SJSA1 (cell line): ENCODE data around the gene DSP. TPM values are rescaled to one million over a fixed set of nuclear protein-coding genes. Genes with fewer than 3 reads are reported as not detected.
A peak's percentile ranks its signal among the peaks of the same experiment; 100 is the strongest.

Experiments
- DNase-seq, 2 experiments: peaks; one replicate each; pipeline ENCODE4 v3.0.0-alpha.2; 2015 to 2020; ENCODE audit warnings: low spot score in 2 of 2, low read depth in 1 of 2
- H3K27ac ChIP-seq: fragments of 250-450 bp; sonication (Bioruptor Pico); 2 replicates; pipeline ENCODE4 v1.5.1; 2020; ENCODE audit warnings: mild to moderate bottlenecking, moderate library complexity
- H3K27me3 ChIP-seq: fragments of 250-450 bp; sonication (Bioruptor Pico); replicated peaks from 2 replicates; pipeline ENCODE4 v1.5.1; 2020; ENCODE audit warnings: mild to moderate bottlenecking, moderate library complexity
- H3K36me3 ChIP-seq: fragments of 250-450 bp; sonication (Bioruptor Pico); 2 replicates; pipeline ENCODE4 v1.5.1; 2020; ENCODE audit warnings: mild to moderate bottlenecking
- H3K4me1 ChIP-seq: fragments of 250-450 bp; sonication (Bioruptor Pico); replicated peaks from 2 replicates; pipeline ENCODE4 v1.6.1; 2021; ENCODE audit warnings: mild to moderate bottlenecking
- H3K4me3 ChIP-seq: fragments of 250-450 bp; sonication (Bioruptor Pico); 2 replicates; pipeline ENCODE4 v1.5.1; 2020; ENCODE audit warnings: mild to moderate bottlenecking
- H3K9me3 ChIP-seq: fragments of 250-450 bp; sonication (Bioruptor Pico); replicated peaks from 2 replicates; pipeline ENCODE4 v1.5.1; 2020; ENCODE audit warnings: mild to moderate bottlenecking
- total RNA-seq: library from RNA; depleted of rRNA; stranded (reverse); fragments of >200 nt; shearing (Covaris generic); gene quantifications from 2 replicates; pipeline ENCODE4 v1.2.3, GENCODE V29; 2014; rRNA removed

The DSP gene, protein sequence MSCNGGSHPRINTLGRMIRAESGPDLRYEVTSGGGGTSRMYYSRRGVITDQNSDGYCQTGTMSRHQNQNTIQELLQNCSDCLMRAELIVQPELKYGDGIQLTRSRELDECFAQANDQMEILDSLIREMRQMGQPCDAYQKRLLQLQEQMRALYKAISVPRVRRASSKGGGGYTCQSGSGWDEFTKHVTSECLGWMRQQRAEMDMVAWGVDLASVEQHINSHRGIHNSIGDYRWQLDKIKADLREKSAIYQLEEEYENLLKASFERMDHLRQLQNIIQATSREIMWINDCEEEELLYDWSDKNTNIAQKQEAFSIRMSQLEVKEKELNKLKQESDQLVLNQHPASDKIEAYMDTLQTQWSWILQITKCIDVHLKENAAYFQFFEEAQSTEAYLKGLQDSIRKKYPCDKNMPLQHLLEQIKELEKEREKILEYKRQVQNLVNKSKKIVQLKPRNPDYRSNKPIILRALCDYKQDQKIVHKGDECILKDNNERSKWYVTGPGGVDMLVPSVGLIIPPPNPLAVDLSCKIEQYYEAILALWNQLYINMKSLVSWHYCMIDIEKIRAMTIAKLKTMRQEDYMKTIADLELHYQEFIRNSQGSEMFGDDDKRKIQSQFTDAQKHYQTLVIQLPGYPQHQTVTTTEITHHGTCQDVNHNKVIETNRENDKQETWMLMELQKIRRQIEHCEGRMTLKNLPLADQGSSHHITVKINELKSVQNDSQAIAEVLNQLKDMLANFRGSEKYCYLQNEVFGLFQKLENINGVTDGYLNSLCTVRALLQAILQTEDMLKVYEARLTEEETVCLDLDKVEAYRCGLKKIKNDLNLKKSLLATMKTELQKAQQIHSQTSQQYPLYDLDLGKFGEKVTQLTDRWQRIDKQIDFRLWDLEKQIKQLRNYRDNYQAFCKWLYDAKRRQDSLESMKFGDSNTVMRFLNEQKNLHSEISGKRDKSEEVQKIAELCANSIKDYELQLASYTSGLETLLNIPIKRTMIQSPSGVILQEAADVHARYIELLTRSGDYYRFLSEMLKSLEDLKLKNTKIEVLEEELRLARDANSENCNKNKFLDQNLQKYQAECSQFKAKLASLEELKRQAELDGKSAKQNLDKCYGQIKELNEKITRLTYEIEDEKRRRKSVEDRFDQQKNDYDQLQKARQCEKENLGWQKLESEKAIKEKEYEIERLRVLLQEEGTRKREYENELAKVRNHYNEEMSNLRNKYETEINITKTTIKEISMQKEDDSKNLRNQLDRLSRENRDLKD (N-terminal part only)
- total RNA-seq: 0.08 TPM in 1 of 2 replicates, not detected in the other

DNA sequence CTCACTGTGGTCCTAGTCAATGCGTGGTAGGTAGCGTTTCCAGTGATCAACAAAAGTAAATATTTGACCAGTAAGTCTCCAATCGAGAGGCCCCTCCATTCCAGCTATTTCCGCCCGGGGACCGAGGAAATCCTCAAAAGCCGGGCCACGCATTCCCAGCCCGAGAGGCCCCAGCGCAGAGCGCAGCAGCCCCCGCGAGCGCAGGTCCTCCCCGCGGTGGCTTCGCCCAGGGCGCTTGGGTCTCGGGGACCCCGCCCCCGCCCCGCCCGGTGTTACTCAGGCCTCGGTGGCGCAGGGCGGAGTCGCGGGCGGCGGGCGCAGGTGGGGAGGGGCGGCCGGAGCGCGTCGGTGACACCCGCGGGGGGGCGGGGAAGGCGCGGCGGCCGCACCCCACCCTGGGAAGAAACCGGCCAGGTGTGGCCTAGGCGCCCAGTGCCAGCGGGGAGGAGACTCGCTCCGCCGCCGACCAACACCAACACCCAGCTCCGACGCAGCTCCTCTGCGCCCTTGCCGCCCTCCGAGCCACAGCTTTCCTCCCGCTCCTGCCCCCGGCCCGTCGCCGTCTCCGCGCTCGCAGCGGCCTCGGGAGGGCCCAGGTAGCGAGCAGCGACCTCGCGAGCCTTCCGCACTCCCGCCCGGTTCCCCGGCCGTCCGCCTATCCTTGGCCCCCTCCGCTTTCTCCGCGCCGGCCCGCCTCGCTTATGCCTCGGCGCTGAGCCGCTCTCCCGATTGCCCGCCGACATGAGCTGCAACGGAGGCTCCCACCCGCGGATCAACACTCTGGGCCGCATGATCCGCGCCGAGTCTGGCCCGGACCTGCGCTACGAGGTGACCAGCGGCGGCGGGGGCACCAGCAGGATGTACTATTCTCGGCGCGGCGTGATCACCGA, at the start of gene DSP:
TSS of gene DSP (plus strand) at position 497 of the 890 bp plus-strand sequence. CDS start at position 742, 245 bp downstream.
- DNase-seq: peak in 1 of 2 experiments; percentile 11
- Histone ChIP-seq H3K4me3 (peak within 1 kb of the TSS; percentile 29), H3K4me1 (peaks cover 18% of the 10 kb centered on the region), H3K9me3 (no peaks in the 10 kb centered on the region), H3K36me3 (no peaks in the 10 kb centered on the region), H3K27me3 (peaks cover 84% of the 10 kb centered on the region), H3K27ac (no peak within 1 kb of the TSS)

GRCh38 chr6:7493866-7494265, 47.6 kb upstream of the DSP start:
- Histone ChIP-seq H3K27me3 (no peaks in the 10 kb centered on the region; the same call in 1 of the 2 replicates), H3K4me3 (no peak overlapping the region), H3K9me3 (no peaks in the 10 kb centered on the region), H3K27ac (no peak overlapping the region), H3K36me3 (no peaks in the 10 kb centered on the region), H3K4me1 (no peaks in the 10 kb centered on the region)
- no peak for DNase-seq

DNA sequence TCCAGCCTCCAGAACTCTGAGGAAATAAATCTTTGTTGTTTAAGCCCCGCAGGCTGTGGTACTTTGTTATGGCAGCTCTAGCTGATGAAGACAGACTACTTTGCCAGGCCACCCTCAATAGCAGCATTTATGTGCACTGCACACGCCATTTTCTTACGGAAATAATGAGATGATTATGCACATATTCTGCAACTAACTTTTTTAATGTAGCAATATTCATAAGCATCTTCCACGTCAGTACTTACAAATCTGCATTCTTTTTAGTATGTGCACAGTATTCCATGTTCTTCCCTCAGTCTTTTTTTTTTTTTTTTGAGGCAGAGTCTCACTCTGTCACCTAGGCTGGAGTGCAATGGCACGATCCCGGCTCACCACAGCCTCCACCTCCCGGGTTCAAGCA, 46.8 kb upstream of the DSP start:
- Histone ChIP-seq H3K27ac (no peak overlapping the region), H3K36me3 (no peaks in the 10 kb centered on the region), H3K9me3 (no peaks in the 10 kb centered on the region), H3K4me3 (no peak overlapping the region), H3K27me3 (no peaks in the 10 kb centered on the region; the same call in 1 of the 2 replicates), H3K4me1 (no peaks in the 10 kb centered on the region)
- no peak for DNase-seq

GRCh38 chr6:7496266-7496875, 45.1 kb upstream of the DSP start:
- Histone ChIP-seq H3K9me3 (no peaks in the 10 kb centered on the region), H3K27ac (no peak overlapping the region), H3K27me3 (no peaks in the 10 kb centered on the region; the same call in 1 of the 2 replicates), H3K4me1 (no peaks in the 10 kb centered on the region), H3K4me3 (no peak overlapping the region), H3K36me3 (no peaks in the 10 kb centered on the region)
- DNase-seq: no peak

GRCh38 chr6:7500752-7501282, 40.7 kb upstream of the DSP start:
- no peaks in the 10 kb centered on the region for H3K9me3 ChIP-seq
- no peaks in the 10 kb centered on the region for H3K36me3 ChIP-seq
- no peak overlapping the region for H3K27ac ChIP-seq
- no peaks in the 10 kb centered on the region for H3K27me3 ChIP-seq
- no peak for DNase-seq
- no peak overlapping the region for H3K4me3 ChIP-seq
- H3K4me1 ChIP-seq: no peaks in the 10 kb centered on the region

DNA sequence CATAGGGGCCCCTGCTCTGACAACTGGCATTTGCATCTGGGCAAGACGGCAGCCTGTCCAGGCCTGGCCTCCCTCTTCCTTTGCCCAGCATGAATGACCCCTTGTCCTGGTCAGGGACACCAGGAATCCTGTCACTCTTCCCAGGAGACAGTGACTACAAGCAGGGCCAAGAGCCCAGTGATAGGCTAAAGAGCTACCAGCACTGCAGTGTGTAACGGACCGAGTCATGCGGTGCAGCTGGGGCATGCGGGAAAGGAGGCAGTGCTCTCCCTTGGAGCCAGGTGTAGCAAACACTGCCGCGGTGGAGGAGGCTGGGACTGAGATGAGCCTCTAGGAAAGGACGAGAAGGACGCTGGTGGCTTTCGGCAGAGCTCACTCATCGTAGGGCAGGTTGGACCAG, 38.7 kb upstream of the DSP start:
- H3K9me3 ChIP-seq: no peaks in the 10 kb centered on the region
- no peak for DNase-seq
- H3K27ac ChIP-seq: no peak overlapping the region
- no peaks in the 10 kb centered on the region for H3K36me3 ChIP-seq
- H3K4me3 ChIP-seq: no peak overlapping the region
- no peaks in the 10 kb centered on the region for H3K27me3 ChIP-seq
- no peaks in the 10 kb centered on the region for H3K4me1 ChIP-seq

DNA sequence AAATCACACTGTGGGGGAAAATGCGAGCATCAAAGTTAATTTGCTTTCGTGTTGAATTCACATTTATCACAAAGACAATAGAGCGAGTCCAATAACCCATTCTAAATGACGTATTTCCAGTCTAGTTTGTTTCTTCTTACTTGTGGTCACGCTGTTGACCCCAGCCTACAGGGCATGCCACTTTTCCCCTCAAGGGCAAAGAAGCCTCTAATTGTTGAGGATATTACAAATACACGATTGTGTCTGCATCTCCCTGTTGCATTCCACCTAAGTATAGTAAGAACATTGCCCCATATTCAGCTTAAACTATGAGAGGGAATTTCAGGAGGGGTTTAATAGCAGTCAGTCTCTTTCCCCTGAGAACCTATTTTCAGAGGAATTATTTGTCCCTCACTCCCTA, 37.4 kb upstream of the DSP start:
- Histone ChIP-seq H3K4me1 (no peaks in the 10 kb centered on the region), H3K27ac (no peak overlapping the region)

DNA sequence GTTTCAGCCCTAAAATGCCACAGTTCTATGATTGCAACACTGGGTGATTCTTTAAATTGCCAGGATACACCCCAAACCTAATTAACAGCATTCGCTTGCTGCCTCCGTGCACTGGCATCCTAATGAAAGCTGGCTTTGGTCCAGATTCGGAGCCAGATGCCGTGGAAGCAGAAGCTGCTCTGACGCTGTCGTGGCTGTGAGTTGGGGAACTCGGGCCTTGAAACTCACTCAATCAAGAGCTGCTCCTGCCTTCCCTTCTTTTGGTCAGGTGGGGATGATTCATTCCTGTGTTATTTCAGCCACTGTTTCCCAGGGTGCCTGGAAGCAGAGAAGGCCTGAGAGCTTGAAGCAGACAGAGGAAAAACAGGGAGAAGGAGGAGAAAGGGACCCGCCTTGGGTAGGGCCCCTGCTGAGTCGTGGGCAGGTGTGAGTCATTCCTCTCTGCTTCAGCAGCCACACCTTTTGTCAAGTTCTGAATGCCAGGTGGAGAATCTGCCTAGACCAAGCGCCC, 36.2 kb upstream of the DSP start:
- Histone ChIP-seq H3K9me3 (no peaks in the 10 kb centered on the region), H3K27me3 (no peaks in the 10 kb centered on the region), H3K4me3 (no peak overlapping the region), H3K4me1 (no peaks in the 10 kb centered on the region), H3K36me3 (no peaks in the 10 kb centered on the region), H3K27ac (no peak overlapping the region)
- no peak for DNase-seq

More for the DNA sequence above, 37.4 kb upstream of the DSP start:
- H3K36me3 ChIP-seq: no peaks in the 10 kb centered on the region
- H3K4me3 ChIP-seq: no peak overlapping the region
- DNase-seq: no peak
- H3K9me3 ChIP-seq: no peaks in the 10 kb centered on the region
- no peaks in the 10 kb centered on the region for H3K27me3 ChIP-seq

DNA sequence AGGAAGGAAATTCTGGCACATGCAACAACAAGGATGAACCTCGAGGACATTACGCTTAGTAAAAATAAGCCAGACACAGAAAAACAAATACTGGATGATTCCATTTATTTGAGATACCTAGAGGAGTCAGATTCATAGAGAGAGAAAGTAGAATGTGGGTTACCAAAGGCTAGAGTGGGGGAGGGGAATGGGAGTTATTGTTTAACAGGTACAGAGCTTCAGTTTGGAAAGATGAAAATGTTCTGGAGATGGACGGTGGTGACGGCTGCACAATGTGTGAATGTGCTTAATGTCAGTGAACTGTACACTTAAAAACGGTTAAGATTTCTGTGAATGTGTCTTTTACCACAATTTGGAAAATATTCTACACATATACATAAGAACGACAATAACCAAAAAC, 33.9 kb upstream of the DSP start:
- H3K27ac ChIP-seq: no peak overlapping the region

GRCh38 chr6:7512320-7512719, 29.2 kb upstream of the DSP start:
- no peaks in the 10 kb centered on the region for H3K36me3 ChIP-seq
- no peak for DNase-seq
- H3K27me3 ChIP-seq: peaks cover 4% of the 10 kb centered on the region
- H3K4me3 ChIP-seq: no peak overlapping the region
- H3K9me3 ChIP-seq: no peaks in the 10 kb centered on the region
- no peaks in the 10 kb centered on the region for H3K4me1 ChIP-seq
- no peak overlapping the region for H3K27ac ChIP-seq

More for the DNA sequence above, 33.9 kb upstream of the DSP start:
- DNase-seq: no peak
- no peaks in the 10 kb centered on the region for H3K9me3 ChIP-seq
- no peaks in the 10 kb centered on the region for H3K36me3 ChIP-seq
- H3K4me1 ChIP-seq: no peaks in the 10 kb centered on the region
- H3K4me3 ChIP-seq: no peak overlapping the region
- no peaks in the 10 kb centered on the region for H3K27me3 ChIP-seq

DNA sequence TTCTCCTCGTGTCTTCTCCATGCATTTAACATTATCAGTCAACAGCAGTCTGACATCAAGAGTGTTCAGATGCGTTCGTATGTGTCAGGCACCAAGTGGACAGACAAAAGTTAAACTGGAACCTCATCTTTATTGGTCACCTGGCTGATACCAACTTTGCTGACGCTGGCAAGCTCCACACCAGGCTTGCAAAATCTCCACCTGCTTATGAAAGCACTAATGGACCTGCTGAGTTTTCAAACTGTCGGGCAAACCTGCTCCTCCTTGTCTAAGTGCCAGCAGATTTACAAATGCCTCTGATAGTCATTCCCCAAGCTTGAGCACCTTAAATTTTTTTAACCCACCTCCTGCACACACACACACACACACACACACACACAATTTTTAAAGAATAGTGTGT, 27.9 kb upstream of the DSP start:
- H3K27ac ChIP-seq: no peak overlapping the region
- peaks cover 4% of the 10 kb centered on the region for H3K27me3 ChIP-seq
- no peaks in the 10 kb centered on the region for H3K9me3 ChIP-seq
- DNase-seq: no peak
- H3K4me1 ChIP-seq: no peaks in the 10 kb centered on the region
- H3K36me3 ChIP-seq: no peaks in the 10 kb centered on the region
- H3K4me3 ChIP-seq: no peak overlapping the region

GRCh38 chr6:7515363-7515762, 26.1 kb upstream of the DSP start:
- H3K36me3 ChIP-seq: no peaks in the 10 kb centered on the region

More at GRCh38 chr6:7515363-7515762, 26.1 kb upstream of the DSP start:
- Histone ChIP-seq H3K9me3 (no peaks in the 10 kb centered on the region), H3K27ac (no peak overlapping the region), H3K4me1 (no peaks in the 10 kb centered on the region), H3K4me3 (no peak overlapping the region), H3K27me3 (peaks cover 4% of the 10 kb centered on the region)
- no peak for DNase-seq
